ENCODE measurements around the gene VN1R5. TPM values are rescaled to one million over a fixed set of nuclear protein-coding genes. Genes with fewer than 3 reads are reported as not detected.

The VN1R5 gene
- total RNA-seq, 1 experiment from 2014 or later, result not detected

DNA sequence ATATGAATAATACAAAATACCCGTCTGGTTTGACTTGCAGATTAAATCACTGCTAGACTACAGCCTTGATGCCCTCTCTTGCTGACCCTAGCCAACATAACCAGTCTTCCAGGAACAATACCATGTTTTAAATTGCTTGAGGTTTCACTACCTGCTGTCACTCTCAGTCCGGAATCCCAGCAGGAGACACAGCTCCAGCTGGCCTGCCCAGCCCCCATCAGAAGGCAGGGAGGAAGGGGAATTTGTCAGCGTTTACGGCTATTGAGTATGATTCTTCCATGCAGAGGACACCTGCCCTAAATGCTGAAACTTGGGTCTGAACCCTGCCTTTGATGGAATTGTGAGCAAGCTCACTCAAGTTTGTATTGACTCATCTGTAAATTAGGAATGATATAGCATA is 42.8 kb downstream of the VN1R5 start:
- RAD21 ChIA-PET (ENCODE audit: low non-redundant PET in 1 of 2, low total read pairs in 2 of 2, uncharacterized antibody in 2 of 2, unreplicated experiment in 2 of 2), result no interaction called here
- intact Hi-C loops (cut with micrococcal nuclease), result no loop called here
- ATAC-seq (no peak), DNase-seq (ENCODE audit: low read depth, low spot score) (no peak)
- POLR2A ChIA-PET, result no interaction called here
- no peaks in the 10 kb centered on the region for H3K9me2 ChIP-seq (ENCODE audit: insufficient read depth)
- CTCF ChIA-PET, result no interaction called here
- peaks cover 13 to 15% of the 10 kb centered on the region in 2 experiments; a peak in 3 of 4 replicates for H3K36me3 ChIP-seq (ENCODE audit: control insufficient read depth in 1 of 2, insufficient read depth in 2 of 2, low read length in 2 of 2)
- H3K27ac ChIP-seq (ENCODE audit: low read depth, low read length), result no peak overlapping the region
- no peak overlapping the region for H2AFZ ChIP-seq (ENCODE audit: low read depth, low read length, poor library complexity, severe bottlenecking)
- no peaks in the 10 kb centered on the region for H3K9me3 ChIP-seq (ENCODE audit: control insufficient read depth in 1 of 2, insufficient read depth in 1 of 2, low read depth in 1 of 2, low read length in 2 of 2)
- TF ChIP-seq, protein P1, sequence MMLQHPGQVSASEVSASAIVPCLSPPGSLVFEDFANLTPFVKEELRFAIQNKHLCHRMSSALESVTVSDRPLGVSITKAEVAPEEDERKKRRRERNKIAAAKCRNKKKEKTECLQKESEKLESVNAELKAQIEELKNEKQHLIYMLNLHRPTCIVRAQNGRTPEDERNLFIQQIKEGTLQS (IDR thresholded peaks at IDR 0.05), result no peak
- TF ChIP-seq ZFX (IDR thresholded peaks at IDR 0.05) (no peak), EZH2phosphoT487 (IDR thresholded peaks at IDR 0.05; ENCODE audit: borderline replicate concordance) (no peak), TCF7L2 (IDR thresholded peaks at IDR 0.05; ENCODE audit: borderline replicate concordance, extremely low read depth, insufficient read depth, insufficient read length) (no peak), SRF (IDR thresholded peaks at IDR 0.05; ENCODE audit: low read depth) (no peak), CBX3 (IDR thresholded peaks at IDR 0.05; ENCODE audit: low read depth) (no peak), SP1 (IDR thresholded peaks at IDR 0.05; ENCODE audit: low read depth) (no peak), ELF1 (IDR thresholded peaks at IDR 0.05; ENCODE audit: borderline replicate concordance, low read depth) (no peak), EZH2 (IDR thresholded peaks at IDR 0.05) (no peak), JUND (IDR thresholded peaks at IDR 0.05) (no peak), RAD21 (IDR thresholded peaks at IDR 0.05; ENCODE audit: low read depth) (no peak)
- TF ChIP-seq, protein P2, sequence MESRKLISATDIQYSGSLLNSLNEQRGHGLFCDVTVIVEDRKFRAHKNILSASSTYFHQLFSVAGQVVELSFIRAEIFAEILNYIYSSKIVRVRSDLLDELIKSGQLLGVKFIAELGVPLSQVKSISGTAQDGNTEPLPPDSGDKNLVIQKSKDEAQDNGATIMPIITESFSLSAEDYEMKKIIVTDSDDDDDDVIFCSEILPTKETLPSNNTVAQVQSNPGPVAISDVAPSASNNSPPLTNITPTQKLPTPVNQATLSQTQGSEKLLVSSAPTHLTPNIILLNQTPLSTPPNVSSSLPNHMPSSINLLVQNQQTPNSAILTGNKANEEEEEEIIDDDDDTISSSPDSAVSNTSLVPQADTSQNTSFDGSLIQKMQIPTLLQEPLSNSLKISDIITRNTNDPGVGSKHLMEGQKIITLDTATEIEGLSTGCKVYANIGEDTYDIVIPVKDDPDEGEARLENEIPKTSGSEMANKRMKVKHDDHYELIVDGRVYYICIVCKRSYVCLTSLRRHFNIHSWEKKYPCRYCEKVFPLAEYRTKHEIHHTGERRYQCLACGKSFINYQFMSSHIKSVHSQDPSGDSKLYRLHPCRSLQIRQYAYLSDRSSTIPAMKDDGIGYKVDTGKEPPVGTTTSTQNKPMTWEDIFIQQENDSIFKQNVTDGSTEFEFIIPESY (IDR thresholded peaks at IDR 0.05; ENCODE audit: extremely low read depth, insufficient replicate concordance, low read length), result no peak
- H3K4me3 ChIP-seq (replicated peaks in 1 of 2; ENCODE audit: low read depth in 1 of 2, low read length in 2 of 2), result no peak overlapping the region
- H3K4me2 ChIP-seq (ENCODE audit: low read length), result no peak overlapping the region
- H3K79me2 ChIP-seq (ENCODE audit: insufficient read depth, low read length), result no peaks in the 10 kb centered on the region
- no TSS peak for BruUV-seq (replicated peaks)
- H3K9ac ChIP-seq (ENCODE audit: low read length), result no peak overlapping the region
- no peaks in the 10 kb centered on the region for H3K4me1 ChIP-seq (ENCODE audit: control insufficient read depth in 1 of 2, insufficient read depth in 2 of 2, low read length in 2 of 2)
- no peaks in the 10 kb centered on the region for H3K27me3 ChIP-seq (ENCODE audit: insufficient read depth, low read length)
- no peaks in the 10 kb centered on the region for H4K20me1 ChIP-seq (ENCODE audit: insufficient read depth)
